Cardiac fibroblast (primary cell): ENCODE data around the gene TFR2.

Experiments
- DNase-seq, 2 donors: peaks; one replicate each; pipeline versions ENCODE4 v3.0.0 to v3.0.0-alpha.2; 2010; ENCODE audit warnings: low read depth in 2 of 2
- H3K4me3 ChIP-seq, 2 donors: replicated peaks in 1 of 2; 1 replicate in 1 of 2; 2 replicates in 1 of 2; pipeline ENCODE4 v1.5.1; 2011; ENCODE audit warnings: low read depth in 2 of 2, low read length in 2 of 2, mild to moderate bottlenecking in 2 of 2, moderate library complexity in 1 of 2
- TF ChIP-seq, protein P1 (sequence below): IDR thresholded peaks from one replicate; pipeline ENCODE4 v1.5.1; 2011; ENCODE audit warnings: low read depth, mild to moderate bottlenecking, low read length, inconsistent platforms

TFR2 gene

DNA sequence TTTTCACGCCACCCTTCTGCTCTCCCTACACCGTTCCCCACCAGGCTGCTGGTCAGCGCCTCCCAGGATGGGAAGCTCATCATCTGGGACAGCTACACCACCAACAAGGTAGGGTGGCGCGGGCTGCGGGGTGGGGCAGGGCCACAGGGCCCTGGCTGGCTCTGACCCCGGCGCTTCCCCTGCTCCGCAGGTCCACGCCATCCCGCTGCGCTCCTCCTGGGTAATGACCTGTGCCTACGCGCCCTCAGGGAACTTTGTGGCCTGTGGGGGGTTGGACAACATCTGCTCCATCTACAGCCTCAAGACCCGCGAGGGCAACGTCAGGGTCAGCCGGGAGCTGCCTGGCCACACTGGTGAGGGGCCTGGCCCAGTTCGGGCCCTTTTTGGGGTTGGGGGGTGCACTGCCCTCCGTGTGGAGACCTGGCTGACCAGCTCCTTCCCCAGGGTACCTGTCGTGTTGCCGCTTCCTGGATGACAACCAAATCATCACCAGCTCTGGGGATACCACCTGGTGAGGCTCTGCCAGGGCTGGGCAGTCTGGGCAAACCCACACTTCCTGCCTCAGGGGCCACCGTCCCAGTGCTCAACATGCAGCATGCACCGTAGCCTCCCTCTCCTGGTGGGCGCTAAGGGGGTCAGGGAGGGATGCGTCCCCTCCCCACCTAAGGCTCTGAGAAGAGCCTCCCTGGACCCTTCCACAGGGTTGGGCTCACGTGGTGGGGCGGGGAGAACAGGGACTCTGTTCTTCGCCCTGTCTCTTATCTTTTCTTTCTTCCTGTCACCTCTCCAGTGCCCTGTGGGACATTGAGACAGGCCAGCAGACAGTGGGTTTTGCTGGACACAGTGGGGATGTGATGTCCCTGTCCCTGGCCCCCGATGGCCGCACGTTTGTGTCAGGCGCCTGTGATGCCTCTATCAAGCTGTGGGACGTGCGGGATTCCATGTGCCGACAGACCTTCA lies 36.2 kb upstream of the TFR2 start:
- TF ChIP-seq, protein P1, sequence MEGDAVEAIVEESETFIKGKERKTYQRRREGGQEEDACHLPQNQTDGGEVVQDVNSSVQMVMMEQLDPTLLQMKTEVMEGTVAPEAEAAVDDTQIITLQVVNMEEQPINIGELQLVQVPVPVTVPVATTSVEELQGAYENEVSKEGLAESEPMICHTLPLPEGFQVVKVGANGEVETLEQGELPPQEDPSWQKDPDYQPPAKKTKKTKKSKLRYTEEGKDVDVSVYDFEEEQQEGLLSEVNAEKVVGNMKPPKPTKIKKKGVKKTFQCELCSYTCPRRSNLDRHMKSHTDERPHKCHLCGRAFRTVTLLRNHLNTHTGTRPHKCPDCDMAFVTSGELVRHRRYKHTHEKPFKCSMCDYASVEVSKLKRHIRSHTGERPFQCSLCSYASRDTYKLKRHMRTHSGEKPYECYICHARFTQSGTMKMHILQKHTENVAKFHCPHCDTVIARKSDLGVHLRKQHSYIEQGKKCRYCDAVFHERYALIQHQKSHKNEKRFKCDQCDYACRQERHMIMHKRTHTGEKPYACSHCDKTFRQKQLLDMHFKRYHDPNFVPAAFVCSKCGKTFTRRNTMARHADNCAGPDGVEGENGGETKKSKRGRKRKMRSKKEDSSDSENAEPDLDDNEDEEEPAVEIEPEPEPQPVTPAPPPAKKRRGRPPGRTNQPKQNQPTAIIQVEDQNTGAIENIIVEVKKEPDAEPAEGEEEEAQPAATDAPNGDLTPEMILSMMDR, result no peak
- no peak overlapping the region for H3K4me3 ChIP-seq
- no peak for DNase-seq

DNA sequence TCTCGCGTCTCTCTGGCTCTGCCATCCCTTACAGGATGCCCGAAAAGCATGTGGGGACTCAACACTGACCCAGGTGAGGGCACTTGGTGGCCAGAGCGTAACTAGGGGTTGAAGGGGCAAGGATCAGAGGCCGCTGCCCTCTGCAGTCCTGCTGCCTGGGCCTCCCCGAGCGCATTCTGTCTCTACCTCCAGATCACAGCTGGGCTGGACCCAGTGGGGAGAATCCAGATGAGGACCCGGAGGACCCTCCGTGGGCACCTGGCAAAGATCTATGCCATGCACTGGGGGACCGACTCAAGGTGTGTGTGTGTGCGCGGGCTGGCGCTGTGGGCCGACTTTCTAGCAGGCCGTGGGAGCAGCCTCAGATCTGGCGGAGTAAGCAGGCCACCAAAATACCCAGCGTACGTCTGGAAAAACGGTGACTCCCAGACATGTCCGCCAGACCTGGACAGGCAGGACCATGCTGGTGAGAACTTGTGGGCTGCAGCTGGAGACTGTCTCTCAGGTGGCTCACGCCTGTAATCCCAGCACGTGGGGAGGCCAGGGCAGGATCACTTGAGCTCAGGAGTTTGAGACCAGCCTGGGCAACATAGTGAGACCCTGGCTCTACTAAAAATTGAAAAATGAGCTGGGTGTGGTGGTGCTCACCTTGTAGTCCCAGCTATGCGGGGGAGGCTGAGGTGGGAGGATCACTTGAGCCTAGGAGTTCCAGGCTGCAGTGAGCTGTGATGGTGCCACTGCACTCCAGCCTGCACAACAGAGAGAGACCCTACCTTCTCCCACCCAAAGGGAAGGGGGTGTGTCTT lies 35.4 kb upstream of the TFR2 start:
- DNase-seq, result no peak
- TF ChIP-seq, protein P1, result no peak
- peak overlapping the region; percentile 95 to 100 for H3K4me3 ChIP-seq

DNA sequence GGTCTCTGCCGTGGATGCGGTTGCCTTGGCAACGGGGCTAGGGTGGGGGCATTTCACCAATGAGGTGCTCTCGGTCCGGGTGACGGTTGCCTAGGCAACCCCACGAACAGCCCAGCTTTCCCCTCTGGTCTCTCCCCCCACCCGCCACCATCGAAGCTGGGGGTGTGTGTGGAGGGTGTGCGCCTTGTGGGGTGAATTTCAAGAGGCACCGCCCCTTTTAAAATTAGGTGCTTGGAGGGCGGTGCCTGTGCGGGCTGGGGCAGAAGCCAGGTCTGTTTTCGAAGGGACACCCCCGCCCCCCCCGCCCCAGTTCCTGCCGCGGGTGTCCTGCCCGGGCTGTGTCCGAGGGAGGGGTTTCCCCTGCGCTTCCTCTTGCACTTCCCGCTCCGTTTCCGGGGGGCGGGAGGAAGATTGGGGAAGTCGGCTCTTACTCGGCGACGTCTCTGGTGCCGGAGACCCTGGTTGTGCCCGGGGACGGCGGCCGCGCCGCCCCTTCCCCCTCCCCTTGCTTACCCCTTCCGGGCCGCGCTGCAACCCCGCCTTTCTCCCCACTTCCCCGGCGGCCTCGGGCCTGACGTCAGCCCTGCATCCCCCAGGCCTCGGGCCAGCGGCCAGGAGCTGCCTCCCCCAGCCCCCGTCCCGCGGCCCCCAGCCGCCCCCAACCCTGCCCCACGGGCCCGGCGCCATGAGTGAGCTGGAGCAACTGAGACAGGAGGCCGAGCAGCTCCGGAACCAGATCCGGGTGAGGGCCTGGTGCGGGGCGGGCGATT lies 34.4 kb upstream of the TFR2 start:
- TF ChIP-seq, protein P1, result no peak
- peak overlapping the region; percentile 95 to 100 for H3K4me3 ChIP-seq
- peak; percentile 71 to 73 for DNase-seq

DNA sequence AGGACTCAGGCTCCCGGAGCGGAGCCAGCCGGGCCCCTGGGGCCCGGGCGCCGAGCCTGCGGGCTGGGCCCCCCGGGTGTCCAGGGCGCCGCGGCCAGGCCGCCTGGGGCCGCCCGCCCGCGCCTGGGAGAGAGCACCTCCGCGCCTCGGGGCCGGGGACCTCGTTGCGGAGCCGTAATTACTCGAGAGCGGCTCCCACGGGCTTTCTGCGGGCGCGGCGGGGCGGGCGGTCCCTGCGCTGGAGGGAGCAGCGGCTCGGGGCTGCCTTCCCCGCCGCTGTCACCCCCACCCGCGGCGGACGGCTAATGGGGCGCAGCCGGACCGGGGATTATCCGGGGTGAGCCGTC lies 33.7 kb upstream of the TFR2 start:
- peak overlapping the region; percentile 95 to 100 for H3K4me3 ChIP-seq
- TF ChIP-seq, protein P1, result no peak
- no peak for DNase-seq

DNA sequence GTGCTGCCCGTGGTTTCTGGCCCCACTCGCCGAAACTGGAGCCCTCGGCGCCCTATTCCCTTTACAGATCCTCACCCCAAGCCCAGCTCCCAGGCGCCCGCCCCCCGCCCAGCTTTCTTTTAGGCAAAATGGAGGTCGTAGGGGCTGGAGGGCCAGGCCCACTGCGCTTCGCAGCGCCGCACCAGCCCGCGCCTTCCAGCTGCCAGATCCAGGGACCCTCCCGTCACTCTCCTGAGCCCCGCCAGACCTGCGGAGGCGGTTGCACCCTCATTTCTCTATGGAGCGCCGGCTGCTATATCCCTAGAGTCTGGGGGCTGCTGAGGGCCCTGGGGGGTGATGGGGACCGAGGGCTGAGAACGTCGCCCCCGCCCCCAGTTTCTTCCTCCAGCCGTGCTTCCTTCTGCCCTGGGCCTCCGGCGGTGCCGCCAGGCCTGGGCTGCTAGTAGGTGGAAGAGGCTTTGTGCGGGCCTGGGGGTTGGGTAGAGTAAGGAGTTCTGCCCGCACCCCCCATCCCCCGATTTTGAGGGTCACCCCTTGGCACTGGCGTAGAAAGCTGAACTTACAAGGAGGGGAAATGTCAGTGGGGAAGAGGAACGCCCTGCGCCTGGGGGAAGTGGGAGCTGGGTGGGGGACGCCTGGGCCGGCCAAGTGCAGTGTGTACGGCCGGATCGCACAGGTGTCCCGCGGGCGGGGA lies 33.2 kb upstream of the TFR2 start:
- TF ChIP-seq, protein P1, result no peak
- no peak for DNase-seq
- H3K4me3 ChIP-seq, result peak overlapping the region; percentile 95 to 100

DNA sequence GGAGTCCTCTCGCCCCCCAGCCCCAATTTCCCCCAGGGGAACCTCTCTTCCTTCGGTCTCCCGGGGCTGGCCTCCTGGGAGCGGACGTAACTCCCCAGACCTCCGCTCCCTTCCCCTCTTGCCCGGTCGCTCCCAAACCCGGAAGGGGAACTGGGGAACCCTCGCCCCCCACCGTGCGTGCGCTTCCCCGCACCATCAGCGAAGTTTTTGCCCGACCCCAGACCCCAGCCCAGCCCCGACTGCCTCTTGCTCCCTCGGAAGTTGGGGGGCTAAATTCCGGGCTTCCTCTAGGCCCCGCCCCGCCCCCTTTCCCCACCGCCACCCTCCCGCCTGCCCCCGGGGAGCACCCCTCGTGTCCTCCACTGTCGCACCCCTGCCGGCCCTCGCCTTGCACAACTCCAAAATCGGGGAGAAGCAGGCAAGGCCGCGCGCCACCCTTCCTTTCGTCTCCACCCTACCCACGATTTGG lies 32.6 kb upstream of the TFR2 start:
- peak overlapping the region; percentile 95 to 100 for H3K4me3 ChIP-seq
- TF ChIP-seq, protein P1, result no peak
- peak in 1 of 2 donors; percentile 29 for DNase-seq
